ENCODE results near the gene CSMD2. TPM values are rescaled to one million over a fixed set of nuclear protein-coding genes. Genes with fewer than 3 reads are reported as not detected.

Gene CSMD2
- total RNA-seq, 2 donors from 2014 or later = 0.62 to 2.8 TPM

DNA sequence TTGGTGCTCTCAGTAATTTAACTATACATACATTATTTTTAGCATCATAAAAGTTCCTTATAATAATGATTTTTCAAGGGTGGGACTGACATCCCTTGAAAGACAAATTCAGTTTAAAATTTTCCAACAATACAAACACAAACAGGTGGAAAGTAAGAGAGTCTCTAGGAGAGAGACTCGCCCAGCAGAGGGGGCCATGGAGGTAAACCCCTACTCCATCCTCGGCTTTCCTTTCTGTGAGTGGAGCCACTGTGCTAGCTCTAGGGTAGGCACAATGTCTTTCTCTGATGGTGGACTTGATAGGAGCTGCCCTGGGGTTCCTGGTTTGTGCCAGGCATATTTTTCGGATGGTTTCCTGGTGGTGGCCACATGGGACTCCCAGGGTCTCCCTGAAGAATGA is 8.3 kb downstream of the CSMD2 start:
- Histone ChIP-seq H3K9me3 (ENCODE audit: control insufficient read depth, low read length) (no peaks in the 10 kb centered on the region), H3K27me3 (ENCODE audit: control insufficient read depth, insufficient read depth, low read length, poor library complexity, severe bottlenecking) (peaks cover 28% of the 10 kb centered on the region), H3K36me3 (ENCODE audit: control insufficient read depth, insufficient read depth, low read length) (no peaks in the 10 kb centered on the region), H3K4me3 (ENCODE audit: low read length) (no peak overlapping the region), H3K4me1 (ENCODE audit: control insufficient read depth, insufficient read depth, low read length) (no peaks in the 10 kb centered on the region), H3K9ac (ENCODE audit: extremely low read depth, low read length, poor library complexity, severe bottlenecking) (no peak overlapping the region), H3K27ac (ENCODE audit: low read depth, low read length) (no peak overlapping the region)
- 81 to 88% methylated on average over 1 to 3 of the region's 3 CpGs for WGBS, 2 experiments (ENCODE audit: insufficient coverage in 1 of 2, insufficient read length in 1 of 2)
- H3K36me3 Mint-ChIP-seq (ENCODE audit: low read depth) = no peaks in the 10 kb centered on the region
- H3K4me3 Mint-ChIP-seq = no peak overlapping the region
- H3K9me3 Mint-ChIP-seq = no peaks in the 10 kb centered on the region
- peaks cover 76% of the 10 kb centered on the region for H3K27me3 Mint-ChIP-seq (ENCODE audit: insufficient read depth)
- no peaks in the 10 kb centered on the region for H3K4me1 Mint-ChIP-seq
- TF ChIP-seq, protein P1, sequence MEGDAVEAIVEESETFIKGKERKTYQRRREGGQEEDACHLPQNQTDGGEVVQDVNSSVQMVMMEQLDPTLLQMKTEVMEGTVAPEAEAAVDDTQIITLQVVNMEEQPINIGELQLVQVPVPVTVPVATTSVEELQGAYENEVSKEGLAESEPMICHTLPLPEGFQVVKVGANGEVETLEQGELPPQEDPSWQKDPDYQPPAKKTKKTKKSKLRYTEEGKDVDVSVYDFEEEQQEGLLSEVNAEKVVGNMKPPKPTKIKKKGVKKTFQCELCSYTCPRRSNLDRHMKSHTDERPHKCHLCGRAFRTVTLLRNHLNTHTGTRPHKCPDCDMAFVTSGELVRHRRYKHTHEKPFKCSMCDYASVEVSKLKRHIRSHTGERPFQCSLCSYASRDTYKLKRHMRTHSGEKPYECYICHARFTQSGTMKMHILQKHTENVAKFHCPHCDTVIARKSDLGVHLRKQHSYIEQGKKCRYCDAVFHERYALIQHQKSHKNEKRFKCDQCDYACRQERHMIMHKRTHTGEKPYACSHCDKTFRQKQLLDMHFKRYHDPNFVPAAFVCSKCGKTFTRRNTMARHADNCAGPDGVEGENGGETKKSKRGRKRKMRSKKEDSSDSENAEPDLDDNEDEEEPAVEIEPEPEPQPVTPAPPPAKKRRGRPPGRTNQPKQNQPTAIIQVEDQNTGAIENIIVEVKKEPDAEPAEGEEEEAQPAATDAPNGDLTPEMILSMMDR (conservative IDR thresholded peaks at IDR 0.05) = peak; percentile 76
- H3K27ac Mint-ChIP-seq = no peak overlapping the region
- peak; percentile 68 for DNase-seq

DNA sequence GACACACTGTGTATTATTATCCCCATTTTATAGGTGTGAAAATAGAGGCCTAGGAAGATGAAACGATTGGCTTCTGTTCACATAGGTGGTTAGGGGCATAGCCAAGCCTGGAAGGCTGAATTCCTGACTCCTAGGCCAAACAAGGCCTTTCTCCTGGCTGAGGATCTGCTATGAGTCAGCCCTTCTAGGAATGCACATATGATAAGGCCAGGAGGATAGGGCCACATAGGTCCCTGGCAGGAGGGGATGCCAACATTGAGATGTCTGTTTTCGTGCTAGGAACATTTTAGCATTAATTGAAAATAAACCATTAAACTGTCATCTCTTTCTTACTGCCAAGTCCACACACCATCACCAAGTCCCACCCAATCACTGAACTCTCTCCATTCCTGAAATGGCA is 9.2 kb downstream of the CSMD2 start:
- Mint-ChIP-seq H3K36me3 (ENCODE audit: low read depth) (no peaks in the 10 kb centered on the region), H3K4me1 (no peaks in the 10 kb centered on the region), H3K27ac (no peak overlapping the region), H3K9me3 (no peaks in the 10 kb centered on the region), H3K4me3 (no peak overlapping the region), H3K27me3 (ENCODE audit: insufficient read depth) (peaks cover 75% of the 10 kb centered on the region)
- no peak overlapping the region for H3K27ac ChIP-seq (ENCODE audit: low read depth, low read length)
- H3K4me1 ChIP-seq (ENCODE audit: control insufficient read depth, insufficient read depth, low read length) = no peaks in the 10 kb centered on the region
- H3K9ac ChIP-seq (ENCODE audit: extremely low read depth, low read length, poor library complexity, severe bottlenecking) = no peak overlapping the region
- 88% methylated on average over 1 to 2 of the region's 2 CpGs for WGBS, 2 experiments (ENCODE audit: insufficient coverage in 1 of 2, insufficient read length in 1 of 2)
- TF ChIP-seq, protein P1 (conservative IDR thresholded peaks at IDR 0.05) = no peak
- H3K9me3 ChIP-seq (ENCODE audit: control insufficient read depth, low read length) = no peaks in the 10 kb centered on the region
- H3K27me3 ChIP-seq (ENCODE audit: control insufficient read depth, insufficient read depth, low read length, poor library complexity, severe bottlenecking) = peaks cover 26% of the 10 kb centered on the region
- no peak overlapping the region for H3K4me3 ChIP-seq (ENCODE audit: low read length)
- no peak for DNase-seq
- H3K36me3 ChIP-seq (ENCODE audit: control insufficient read depth, insufficient read depth, low read length) = no peaks in the 10 kb centered on the region

DNA sequence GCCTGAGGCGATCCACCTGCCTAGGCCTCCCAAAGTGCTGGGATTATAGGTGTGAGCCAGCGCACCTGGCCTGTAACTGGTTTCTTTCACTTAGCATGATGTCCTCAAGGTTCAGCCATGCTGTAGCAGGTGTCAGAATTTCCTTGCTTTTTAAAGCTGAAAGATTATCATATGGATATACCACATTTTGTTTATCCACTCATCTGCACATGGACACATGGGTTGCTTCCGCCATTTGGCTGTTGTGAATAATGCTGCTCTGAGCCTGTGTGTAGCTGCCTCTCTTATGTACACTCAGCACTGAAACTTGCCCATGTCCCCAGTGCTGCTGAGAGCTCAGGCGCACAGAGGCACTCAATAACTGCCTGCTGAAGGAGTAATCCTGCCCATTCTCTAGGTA is 11.8 kb downstream of the CSMD2 start:
- Mint-ChIP-seq H3K36me3 (ENCODE audit: low read depth) (no peaks in the 10 kb centered on the region), H3K4me3 (no peak overlapping the region), H3K4me1 (peaks cover 8% of the 10 kb centered on the region), H3K27ac (no peak overlapping the region), H3K27me3 (ENCODE audit: insufficient read depth) (peaks cover 73% of the 10 kb centered on the region), H3K9me3 (no peaks in the 10 kb centered on the region)
- Histone ChIP-seq H3K27ac (ENCODE audit: low read depth, low read length) (no peak overlapping the region), H3K4me3 (ENCODE audit: low read length) (no peak overlapping the region), H3K4me1 (ENCODE audit: control insufficient read depth, insufficient read depth, low read length) (peaks cover 2% of the 10 kb centered on the region), H3K9me3 (ENCODE audit: control insufficient read depth, low read length) (no peaks in the 10 kb centered on the region), H3K27me3 (ENCODE audit: control insufficient read depth, insufficient read depth, low read length, poor library complexity, severe bottlenecking) (peaks cover 26% of the 10 kb centered on the region), H3K36me3 (ENCODE audit: control insufficient read depth, insufficient read depth, low read length) (no peaks in the 10 kb centered on the region), H3K9ac (ENCODE audit: extremely low read depth, low read length, poor library complexity, severe bottlenecking) (no peak overlapping the region)
- no peak for DNase-seq
- TF ChIP-seq, protein P1 (conservative IDR thresholded peaks at IDR 0.05) = no peak
- 85 to 93% methylated on average over 2 to 4 of the region's 4 CpGs for WGBS, 2 experiments (ENCODE audit: insufficient coverage in 1 of 2, insufficient read length in 1 of 2)
